B cell (primary cell): Measurements from ENCODE around the gene KLF5. TPM values are rescaled to one million over a fixed set of nuclear protein-coding genes. Genes with fewer than 3 reads are reported as not detected.

Source experiments
- ATAC-seq: fragments of 200-7000 bp; cut with Tn5 transposase; one replicate; pipeline ENCODE4 v1.10.0; 2021; ENCODE audit warnings: low read depth, mild to moderate bottlenecking, moderate number of reproducible peaks, moderate library complexity
- CTCF ChIA-PET: fragments of 350-600 bp; sonication (Branson Sonifier 250); formaldehyde crosslinking; loops from one replicate; lab custom pipeline; 2021; ENCODE audit warnings: antibody characterized with exemption, inconsistent platforms; lab: Charles Lee
- POLR2A ChIA-PET: fragments of 350-600 bp; sonication (Branson Sonifier 250); formaldehyde crosslinking; loops from one replicate; lab custom pipeline; 2021; ENCODE audit warnings: antibody characterized with exemption; lab: Charles Lee
- DNase-seq: peaks from one replicate; pipeline ENCODE4 v3.0.0; 2013
- H2AFZ ChIP-seq: 2 replicates; pipeline ENCODE4 v1.6.1; 2012; ENCODE audit warnings: mild to moderate bottlenecking, low read depth, low read length; ENCODE audit not compliant: insufficient read depth, poor library complexity, severe bottlenecking
- H3K27ac ChIP-seq, 2 donors: 1 replicate in 1 of 2; 2 replicates in 1 of 2; pipeline ENCODE4 v1.5.1; 2012 to 2013; ENCODE audit warnings: low read length in 2 of 2, mild to moderate bottlenecking in 2 of 2, moderate library complexity in 1 of 2
- H3K27me3 ChIP-seq, 4 experiments: fragments of 200-600 bp in 1 of 4; sonication (generic) in 1 of 4; replicated peaks in 1 of 4; 1 replicate in 2 of 4; 2 replicates in 2 of 4; pipeline versions ENCODE4 v1.6.1 to v1.7.0; 2013 to 2016; ENCODE audit warnings: low read length in 3 of 4, mild to moderate bottlenecking in 2 of 4, mixed read lengths in 1 of 4, moderate library complexity in 1 of 4; ENCODE audit not compliant: insufficient read depth in 4 of 4, control insufficient read depth in 3 of 4; ENCODE audit errors: control extremely low read depth in 1 of 4
- H3K36me3 ChIP-seq, 2 experiments: replicated peaks in 1 of 2; 1 replicate in 1 of 2; 2 replicates in 1 of 2; pipeline versions ENCODE4 v1.6.1 to v1.7.1; 2013; ENCODE audit warnings: low read length in 1 of 2; ENCODE audit not compliant: insufficient read depth in 2 of 2, control insufficient read depth in 1 of 2; ENCODE audit errors: control extremely low read depth in 1 of 2, extremely low read depth in 1 of 2
- H3K4me1 ChIP-seq, 2 donors: fragments of 200-600 bp in 1 of 2; sonication (generic) in 1 of 2; 1 replicate in 1 of 2; 2 replicates in 1 of 2; pipeline versions ENCODE4 v1.5.1 to v1.6.1; 2013 to 2017; ENCODE audit warnings: low read length in 2 of 2; ENCODE audit not compliant: control insufficient read depth in 2 of 2, insufficient read depth in 2 of 2
- H3K4me2 ChIP-seq: replicated peaks from 2 replicates; pipeline ENCODE3; 2012; ENCODE audit warnings: mild to moderate bottlenecking, low read depth, low read length; ENCODE audit not compliant: poor library complexity, severe bottlenecking
- H3K4me3 ChIP-seq, 5 experiments: fragments of 200-600 bp in 1 of 5; sonication (generic) in 1 of 5; 1 replicate in 3 of 5; 2 replicates in 2 of 5; pipeline versions ENCODE4 v1.5.1 to v1.7.0; 2011 to 2016; ENCODE audit warnings: low read length in 4 of 5, mild to moderate bottlenecking in 4 of 5, low read depth in 2 of 5, control low read depth in 1 of 5, moderate library complexity in 1 of 5; ENCODE audit not compliant: insufficient read depth in 1 of 5; ENCODE audit errors: control extremely low read depth in 1 of 5, extremely low read depth in 1 of 5
- H3K79me2 ChIP-seq: fragments of 200-600 bp; sonication (generic); one replicate; pipeline ENCODE4 v1.6.0; 2016; ENCODE audit warnings: low read length; ENCODE audit not compliant: control insufficient read depth, insufficient read depth
- H3K9ac ChIP-seq: fragments of 200-600 bp; sonication (generic); 2 replicates; pipeline ENCODE4 v1.6.1; 2017; ENCODE audit warnings: mild to moderate bottlenecking, low read length, moderate library complexity
- H3K9me3 ChIP-seq, 3 donors: one replicate each; pipeline versions ENCODE4 v1.6.1 to v1.7.1; 2013; ENCODE audit warnings: low read length in 2 of 3; ENCODE audit not compliant: control insufficient read depth in 2 of 3, insufficient read depth in 1 of 3; ENCODE audit errors: control extremely low read depth in 1 of 3
- H4K20me1 ChIP-seq: 2 replicates; pipeline ENCODE4 v1.6.0; 2012; ENCODE audit warnings: mild to moderate bottlenecking, low read length; ENCODE audit not compliant: insufficient read depth, control insufficient read depth, poor library complexity, severe bottlenecking
- H3K27ac Mint-ChIP-seq: one replicate; pipeline ENCODE4 v1.8.0; 2021; ENCODE audit warnings: mixed read lengths
- H3K27me3 Mint-ChIP-seq: one replicate; pipeline ENCODE4 v1.8.0; 2021; ENCODE audit warnings: mixed read lengths
- H3K4me1 Mint-ChIP-seq: one replicate; pipeline ENCODE4 v1.8.0; 2021; ENCODE audit warnings: mixed read lengths
- H3K4me3 Mint-ChIP-seq: one replicate; pipeline ENCODE4 v1.8.0; 2021; ENCODE audit warnings: mixed read lengths
- H3K9me3 Mint-ChIP-seq: one replicate; pipeline ENCODE4 v1.8.0; 2022; ENCODE audit warnings: mixed read lengths; ENCODE audit not compliant: insufficient read depth
- CTCF ChIP-seq: fragments of 200-600 bp; IDR thresholded peaks from one replicate; pipeline ENCODE4 v1.8.0; 2022; ENCODE audit warnings: antibody characterized with exemption, mild to moderate bottlenecking
- EZH2 ChIP-seq: IDR thresholded peaks from 2 replicates; pipeline ENCODE4 v1.6.1; 2012; ENCODE audit warnings: borderline replicate concordance, low read depth, mild to moderate bottlenecking, moderate library complexity, low read length; ENCODE audit not compliant: insufficient read depth, poor library complexity, severe bottlenecking
- WGBS: methylation state at CpG from one replicate; pipeline ENCODE4 v1.1.5; 2013; ENCODE audit warnings: missing lambda C conversion rate; ENCODE audit not compliant: insufficient coverage; 5-methylcytosine and 5-hydroxymethylcytosine counted together
- intact Hi-C: fragments of 100-400 bp; cut with micrococcal nuclease; formaldehyde crosslinking; loops from one replicate; pipeline ENCODE4 v1.10.0; 2022
- polyA plus RNA-seq: library from polyadenylated mRNA; depleted of rRNA; stranded (reverse); fragments of >200 nt; gene quantifications from 2 replicates; pipeline ENCODE4 v1.2.3, GENCODE V29; 2012
- total RNA-seq, 2 donors: library from RNA; stranded (reverse); fragments of 120-200 nt in 1 of 2; gene quantifications; 1 replicate in 1 of 2; 2 replicates in 1 of 2; pipeline versions ENCODE4 v1.2.3 to v1.2.4, GENCODE V29; 2013 to 2022

KLF5 gene
- total and polyA plus RNA-seq, 2 donors (not counting 1 experiment from before 2014, with no cell fraction given) = 0.94 to 1.5 TPM

DNA sequence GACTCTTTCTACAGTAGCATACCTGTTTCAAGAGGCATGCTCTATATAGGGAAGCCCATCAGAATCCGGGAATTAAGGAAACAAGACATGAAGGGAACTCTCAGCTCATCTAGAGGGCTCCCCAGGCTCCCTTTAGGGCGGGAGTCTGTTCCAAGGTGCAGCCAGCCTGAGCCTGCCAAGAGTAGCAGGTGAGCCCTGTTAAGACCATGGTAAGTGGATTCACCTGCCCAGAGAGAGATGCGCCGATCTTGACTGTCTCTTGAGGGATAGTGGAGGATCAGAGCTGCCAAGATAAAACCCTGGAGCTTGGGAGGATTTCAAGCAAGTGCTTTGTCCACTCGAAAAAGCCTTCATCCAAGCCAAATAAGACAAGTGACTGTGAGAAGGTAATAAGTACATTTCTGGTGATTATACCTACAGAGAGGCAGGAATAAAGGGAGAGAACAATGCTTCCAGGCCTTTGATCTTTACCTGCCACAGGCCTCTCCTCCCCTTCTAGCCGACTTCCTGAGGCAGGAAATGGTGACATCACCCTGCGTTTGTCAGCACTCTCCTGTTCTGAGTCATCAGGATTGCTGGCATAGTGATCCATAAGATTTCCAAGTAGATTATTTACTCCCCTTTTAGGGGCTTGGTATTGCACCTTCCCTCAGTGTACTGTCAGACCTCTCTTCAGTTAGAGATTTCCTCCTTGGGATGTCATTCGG lies 31.5 kb downstream of the KLF5 start:
- TF ChIP-seq EZH2 (no peak), CTCF (no peak)
- no peak overlapping the region for H3K4me3 ChIP-seq
- H3K9me3 Mint-ChIP-seq = peaks cover 4% of the 10 kb centered on the region
- no peaks in the 10 kb centered on the region for H3K36me3 ChIP-seq
- intact Hi-C loops = no loop called here
- H3K27ac ChIP-seq = no peak overlapping the region
- no peak overlapping the region for H2AFZ ChIP-seq
- no peaks in the 10 kb centered on the region for H3K27me3 Mint-ChIP-seq
- no peak overlapping the region for H3K4me2 ChIP-seq
- DNase-seq (no peak), ATAC-seq (no peak)
- H3K27me3 ChIP-seq = no peaks in the 10 kb centered on the region
- H3K4me1 ChIP-seq = no peaks in the 10 kb centered on the region
- WGBS = 61% methylated on average over 6 of the region's 8 CpGs
- ChIA-PET CTCF (no interaction called here), POLR2A (no interaction called here)
- H3K9me3 ChIP-seq = peaks cover 0 to 11% (median 0%) of the 10 kb centered on the region in 3 donors
- H3K4me1 Mint-ChIP-seq = no peaks in the 10 kb centered on the region
- no peaks in the 10 kb centered on the region for H3K79me2 ChIP-seq
- no peak overlapping the region for H3K4me3 Mint-ChIP-seq
- H3K27ac Mint-ChIP-seq = no peak overlapping the region
- no peak overlapping the region for H3K9ac ChIP-seq
- H4K20me1 ChIP-seq = no peaks in the 10 kb centered on the region

- Histone ChIP-seq H3K9me3 (peaks cover 0 to 11% (median 0%) of the 10 kb centered on the region in 3 donors), H3K27me3 (no peaks in the 10 kb centered on the region), H3K79me2 (no peaks in the 10 kb centered on the region), H3K36me3 (no peaks in the 10 kb centered on the region), H3K4me1 (no peaks in the 10 kb centered on the region), H3K4me3 (no peak overlapping the region), H3K27ac (no peak overlapping the region), H2AFZ (no peak overlapping the region), H3K4me2 (no peak overlapping the region), H3K9ac (no peak overlapping the region), H4K20me1 (no peaks in the 10 kb centered on the region)
- TF ChIP-seq EZH2 (no peak), CTCF (no peak)
- CTCF ChIA-PET = no interaction called here
- WGBS = no CpG with 5 or more reads among the region's 1 CpG
- ATAC-seq (no peak), DNase-seq (no peak)
- Mint-ChIP-seq H3K4me1 (no peaks in the 10 kb centered on the region), H3K4me3 (no peak overlapping the region), H3K27ac (no peak overlapping the region), H3K9me3 (peaks cover 4% of the 10 kb centered on the region), H3K27me3 (no peaks in the 10 kb centered on the region)
- POLR2A ChIA-PET = no interaction called here
- intact Hi-C loops = no loop called here
These were observed 32.0 kb downstream of the KLF5 start for GRCh38 chr13:73090823-73091187.
